Mesothelial cell of epicardium (in vitro differentiated cells): ENCODE measurements around the gene NUBPL. TPM values are rescaled to one million over a fixed set of nuclear protein-coding genes. Genes with fewer than 3 reads are reported as not detected.

Source experiments
- DNase-seq, 2 experiments: peaks; one replicate each; pipeline ENCODE4 v3.0.0; 2021; ENCODE audit warnings: low spot score in 2 of 2; ENCODE audit not compliant: unreplicated experiment in 2 of 2
- H3K27ac Mint-ChIP-seq: 2 replicates; pipeline ENCODE4 v1.8.0; 2021; ENCODE audit warnings: mixed read lengths
- H3K27me3 Mint-ChIP-seq: 2 replicates; pipeline ENCODE4 v1.8.0; 2021; ENCODE audit warnings: low read depth, mixed read lengths
- H3K36me3 Mint-ChIP-seq: 2 replicates; pipeline ENCODE4 v1.8.0; 2021; ENCODE audit warnings: mixed read lengths
- H3K4me1 Mint-ChIP-seq: 2 replicates; pipeline ENCODE4 v1.8.0; 2021; ENCODE audit warnings: mixed read lengths
- H3K4me3 Mint-ChIP-seq: 2 replicates; pipeline ENCODE4 v1.8.0; 2021; ENCODE audit warnings: mild to moderate bottlenecking, moderate library complexity, mixed read lengths
- H3K9me3 Mint-ChIP-seq: 2 replicates; pipeline ENCODE4 v1.8.0; 2021; ENCODE audit warnings: mixed read lengths
- CTCF ChIP-seq: fragments of 200-600 bp; sonication (generic); IDR thresholded peaks from one replicate; pipeline ENCODE4 v1.5.0; 2021; ENCODE audit warnings: antibody characterized with exemption; ENCODE audit not compliant: unreplicated experiment
- total RNA-seq: library from RNA; stranded (reverse); gene quantifications from 3 replicates; pipeline ENCODE4 v1.2.1, GENCODE V29; 2021

The NUBPL gene
- total RNA-seq, 1 donor from 2014 or later, result 19.7 TPM

DNA sequence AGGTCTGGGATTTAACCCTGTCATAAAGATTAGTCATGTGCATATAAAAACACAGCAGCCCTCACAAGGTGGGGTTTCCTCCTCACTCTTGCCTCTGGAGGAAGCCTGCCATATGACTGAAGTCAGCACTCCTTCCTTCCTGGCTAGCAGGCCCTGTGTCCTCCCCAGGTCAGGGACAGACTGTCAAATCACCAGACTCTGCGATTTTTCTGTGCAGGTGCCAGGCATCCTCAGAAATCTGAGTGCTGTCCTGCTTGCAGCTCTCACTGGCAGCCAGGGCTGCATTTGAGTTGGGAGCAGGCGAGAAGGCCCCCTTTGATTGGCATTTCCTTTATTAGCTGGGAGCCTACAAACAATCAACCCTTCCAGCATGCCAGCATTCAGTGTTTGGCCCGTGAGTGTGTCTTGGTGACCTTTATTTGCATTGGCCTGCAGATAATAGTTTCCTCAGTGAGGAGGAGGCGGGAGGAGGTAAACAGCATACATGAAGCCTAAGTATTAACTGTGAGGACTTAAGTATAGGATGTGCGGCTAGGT lies 332.1 kb downstream of the NUBPL start:
- Mint-ChIP-seq H3K27me3 (no peaks in the 10 kb centered on the region), H3K4me3 (no peak overlapping the region), H3K36me3 (no peaks in the 10 kb centered on the region), H3K4me1 (peaks cover 20% of the 10 kb centered on the region), H3K27ac (no peak overlapping the region), H3K9me3 (no peaks in the 10 kb centered on the region)
- TF ChIP-seq CTCF, result no peak
- DNase-seq, result no peak

DNA sequence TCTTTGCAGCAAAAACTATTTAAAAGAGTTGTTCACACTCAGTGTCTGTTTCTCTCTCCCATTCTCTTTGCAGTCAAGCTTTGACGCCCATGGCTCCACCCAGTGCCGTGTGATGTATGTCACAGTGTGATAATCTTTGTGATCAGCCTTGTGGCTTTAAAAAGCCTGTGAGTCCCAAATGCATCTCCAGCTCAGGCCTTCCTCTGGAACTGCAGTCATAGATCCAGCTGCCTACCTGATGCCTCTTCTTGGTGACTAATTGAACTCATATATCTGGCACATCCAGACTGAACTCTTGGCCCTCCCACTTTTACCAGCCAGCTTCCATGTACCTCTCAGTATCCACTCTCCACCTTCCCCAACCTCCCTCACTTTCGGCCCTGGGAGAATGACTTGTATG lies 333.1 kb downstream of the NUBPL start:
- H3K36me3 Mint-ChIP-seq, result no peaks in the 10 kb centered on the region
- H3K4me1 Mint-ChIP-seq, result peaks cover 20% of the 10 kb centered on the region
- no peak overlapping the region for H3K27ac Mint-ChIP-seq
- no peak overlapping the region for H3K4me3 Mint-ChIP-seq
- no peak for DNase-seq
- no peaks in the 10 kb centered on the region for H3K27me3 Mint-ChIP-seq
- no peak for TF ChIP-seq CTCF
- H3K9me3 Mint-ChIP-seq, result no peaks in the 10 kb centered on the region

- Mint-ChIP-seq H3K36me3 (no peaks in the 10 kb centered on the region), H3K9me3 (no peaks in the 10 kb centered on the region), H3K4me1 (peaks cover 20% of the 10 kb centered on the region), H3K27me3 (no peaks in the 10 kb centered on the region), H3K27ac (peak overlapping the region; percentile 80), H3K4me3 (no peak overlapping the region)
- no peak for TF ChIP-seq CTCF
- no peak for DNase-seq
These were observed 334.0 kb downstream of the NUBPL start for GRCh38 chr14:31895206-31895605.

- Mint-ChIP-seq H3K4me3 (no peak overlapping the region), H3K27me3 (no peaks in the 10 kb centered on the region), H3K9me3 (no peaks in the 10 kb centered on the region), H3K4me1 (peaks cover 20% of the 10 kb centered on the region), H3K27ac (peak overlapping the region; percentile 80), H3K36me3 (no peaks in the 10 kb centered on the region)
- DNase-seq, result no peak
- no peak for TF ChIP-seq CTCF
These were observed 334.4 kb downstream of the NUBPL start for GRCh38 chr14:31895646-31896045.

GRCh38 chr14:31897581-31898186 lies 336.5 kb downstream of the NUBPL start:
- Mint-ChIP-seq H3K4me3 (no peak overlapping the region), H3K27me3 (no peaks in the 10 kb centered on the region), H3K27ac (no peak overlapping the region), H3K9me3 (no peaks in the 10 kb centered on the region), H3K4me1 (peaks cover 16% of the 10 kb centered on the region), H3K36me3 (no peaks in the 10 kb centered on the region)
- no peak for TF ChIP-seq CTCF
- no peak for DNase-seq
